CD14-positive monocyte (primary cell): Measurements from ENCODE around the gene HK1. TPM values are rescaled to one million over a fixed set of nuclear protein-coding genes. Genes with fewer than 3 reads are reported as not detected.

Experiments used
- DNase-seq, 3 donors: peaks; one replicate each; pipeline ENCODE4 v3.0.0-alpha.2; 2011 to 2022
- H2AFZ ChIP-seq: 2 replicates; pipeline ENCODE4 v1.6.0; 2012; ENCODE audit warnings: mild to moderate bottlenecking, low read depth, low read length, inconsistent platforms; ENCODE audit not compliant: insufficient read depth, poor library complexity, severe bottlenecking
- H3K27ac ChIP-seq, 2 donors: 1 replicate in 1 of 2; 2 replicates in 1 of 2; pipeline ENCODE4 v1.5.1; 2012 to 2013; ENCODE audit warnings: low read length in 2 of 2, control low read depth in 1 of 2, inconsistent platforms in 1 of 2, low read depth in 1 of 2, mild to moderate bottlenecking in 1 of 2
- H3K27me3 ChIP-seq, 2 donors: one replicate each; pipeline versions ENCODE4 v1.6.0 to v1.6.1; 2011 to 2013; ENCODE audit warnings: low read length in 2 of 2; ENCODE audit not compliant: control insufficient read depth in 2 of 2, insufficient read depth in 2 of 2
- H3K36me3 ChIP-seq, 2 donors: replicated peaks in 1 of 2; 1 replicate in 1 of 2; 2 replicates in 1 of 2; pipeline versions ENCODE4 v1.5.1 to v1.6.1; 2012 to 2013; ENCODE audit warnings: low read length in 2 of 2, control low read depth in 1 of 2, inconsistent platforms in 1 of 2, mild to moderate bottlenecking in 1 of 2; ENCODE audit not compliant: insufficient read depth in 2 of 2, control insufficient read depth in 1 of 2
- H3K4me1 ChIP-seq, 2 donors: 1 replicate in 1 of 2; 2 replicates in 1 of 2; pipeline versions ENCODE4 v1.5.1 to v1.6.1; 2012 to 2013; ENCODE audit warnings: low read length in 2 of 2, control low read depth in 1 of 2, inconsistent platforms in 1 of 2, mild to moderate bottlenecking in 1 of 2, moderate library complexity in 1 of 2; ENCODE audit not compliant: insufficient read depth in 2 of 2, control insufficient read depth in 1 of 2
- H3K4me2 ChIP-seq: replicated peaks from 2 replicates; pipeline ENCODE3; 2012; ENCODE audit warnings: low read length, moderate library complexity, mild to moderate bottlenecking; ENCODE audit not compliant: poor library complexity, severe bottlenecking; ENCODE audit errors: extremely low read depth
- H3K4me3 ChIP-seq, 3 experiments: fragments of 200-600 bp in 1 of 3; sonication (generic) in 1 of 3; replicated peaks in 1 of 3; 1 replicate in 2 of 3; 2 replicates in 1 of 3; pipeline ENCODE4 v1.5.1; 2011 to 2013; ENCODE audit warnings: low read length in 3 of 3, mild to moderate bottlenecking in 3 of 3, control low read depth in 2 of 3, low read depth in 2 of 3, inconsistent platforms in 1 of 3, moderate library complexity in 1 of 3
- H3K79me2 ChIP-seq: 2 replicates; pipeline ENCODE4 v1.6.0; 2012; ENCODE audit warnings: mild to moderate bottlenecking, control low read depth, inconsistent platforms, low read length, moderate library complexity; ENCODE audit not compliant: insufficient read depth
- H3K9ac ChIP-seq: 2 replicates; pipeline ENCODE4 v1.6.0; 2017; ENCODE audit warnings: low read length, mild to moderate bottlenecking; ENCODE audit not compliant: insufficient read depth, poor library complexity, severe bottlenecking
- H3K9me3 ChIP-seq, 2 donors: replicated peaks in 1 of 2; 1 replicate in 1 of 2; 2 replicates in 1 of 2; pipeline versions ENCODE4 v1.5.1 to v1.6.1; 2012 to 2013; ENCODE audit warnings: low read length in 2 of 2, control low read depth in 1 of 2; ENCODE audit not compliant: control insufficient read depth in 1 of 2, insufficient read depth in 1 of 2
- H4K20me1 ChIP-seq: 2 replicates; pipeline ENCODE4 v1.6.0; 2012; ENCODE audit warnings: mild to moderate bottlenecking, low read length, control low read depth, moderate library complexity; ENCODE audit not compliant: insufficient read depth
- H3K27ac Mint-ChIP-seq, 7 donors: one replicate each; pipeline ENCODE4 v1.8.0; 2020; ENCODE audit warnings: mild to moderate bottlenecking in 7 of 7, mixed read lengths in 7 of 7, moderate library complexity in 6 of 7, inconsistent platforms in 2 of 7
- H3K27me3 Mint-ChIP-seq, 3 donors: one replicate each; pipeline ENCODE4 v1.8.0; 2021 to 2022; ENCODE audit warnings: low read depth in 3 of 3, mild to moderate bottlenecking in 3 of 3, mixed read lengths in 3 of 3, moderate library complexity in 3 of 3, inconsistent platforms in 1 of 3
- H3K36me3 Mint-ChIP-seq, 2 donors: one replicate each; pipeline ENCODE4 v1.8.0; 2020; ENCODE audit warnings: mixed read lengths in 2 of 2, inconsistent platforms in 1 of 2, mild to moderate bottlenecking in 1 of 2
- H3K4me1 Mint-ChIP-seq: one replicate; pipeline ENCODE4 v1.8.0; 2020; ENCODE audit warnings: mild to moderate bottlenecking, mixed read lengths
- H3K4me3 Mint-ChIP-seq, 2 donors: one replicate each; pipeline ENCODE4 v1.8.0; 2020; ENCODE audit warnings: mild to moderate bottlenecking in 2 of 2, mixed read lengths in 2 of 2, moderate library complexity in 1 of 2
- H3K9me3 Mint-ChIP-seq, 7 donors: one replicate each; pipeline ENCODE4 v1.8.0; 2020 to 2022; ENCODE audit warnings: mixed read lengths in 7 of 7, mild to moderate bottlenecking in 6 of 7, moderate library complexity in 6 of 7, inconsistent platforms in 2 of 7
- WGBS: methylation state at CpG from one replicate; pipeline ENCODE4 v1.1.5; 2013; ENCODE audit warnings: missing lambda C conversion rate; ENCODE audit not compliant: insufficient coverage; 5-methylcytosine and 5-hydroxymethylcytosine counted together
- intact Hi-C, 2 donors: fragments of 100-400 bp; cut with micrococcal nuclease; formaldehyde crosslinking; loops; one replicate each; pipeline versions ENCODE4 v1.15.0 to v1.15.1; 2023
- polyA plus RNA-seq, 3 donors: library from polyadenylated mRNA; depleted of rRNA in 1 of 3; unstranded in 2 of 3; stranded (reverse) in 1 of 3; fragments of 300-500 nt in 2 of 3; fragments of >200 nt in 1 of 3; fragmentation: Illumina TruSeq in 2 of 3; gene quantifications; 1 replicate in 2 of 3; 2 replicates in 1 of 3; pipeline ENCODE4 v1.2.3, GENCODE V29; 2012 to 2021
- TF ChIP-seq, protein P1 (sequence below): fragments of 200-600 bp; IDR thresholded peaks from one replicate; pipeline ENCODE4 v1.8.0; 2022; ENCODE audit warnings: antibody characterized with exemption, mild to moderate bottlenecking

The HK1 gene
- polyA plus RNA-seq, 3 donors = 57.9 to 146 (median 125) TPM

DNA sequence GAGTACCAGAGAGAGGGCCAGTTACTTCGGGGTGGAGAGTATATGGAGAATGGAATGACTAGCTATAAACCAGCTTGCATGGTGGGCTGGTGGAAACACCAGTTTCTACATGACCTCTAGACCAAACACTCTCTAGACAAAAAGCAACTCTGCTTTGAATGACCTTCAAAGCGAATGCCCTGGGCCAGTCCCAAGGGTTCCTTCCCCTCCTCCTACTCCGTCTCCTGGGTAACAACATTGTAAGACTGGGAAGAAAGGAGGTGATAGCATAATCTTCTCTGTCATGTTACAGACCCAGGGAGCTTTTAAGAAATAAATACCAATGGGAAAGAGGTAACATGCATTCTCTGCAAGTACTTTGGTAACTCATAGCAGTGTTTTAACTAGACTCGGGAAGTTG is 7.4 kb downstream of the HK1 start:
- peak overlapping the region in 1 of 7 donors; percentile 3 for H3K27ac Mint-ChIP-seq
- Histone ChIP-seq H3K4me1 (no peaks in the 10 kb centered on the region), H3K36me3 (no peaks in the 10 kb centered on the region), H4K20me1 (no peaks in the 10 kb centered on the region), H3K27me3 (no peaks in the 10 kb centered on the region), H2AFZ (no peak overlapping the region), H3K4me3 (no peak overlapping the region), H3K79me2 (no peaks in the 10 kb centered on the region), H3K27ac (no peak overlapping the region), H3K9me3 (no peaks in the 10 kb centered on the region), H3K4me2 (no peak overlapping the region), H3K9ac (no peak overlapping the region)
- WGBS = no CpG with 5 or more reads among the region's 4 CpGs
- peaks cover 0 to 3% of the 10 kb centered on the region in 2 donors for H3K36me3 Mint-ChIP-seq
- DNase-seq = no peak
- H3K4me3 Mint-ChIP-seq = no peak overlapping the region
- H3K27me3 Mint-ChIP-seq = peaks cover 0 to 5% (median 2%) of the 10 kb centered on the region in 3 donors
- peaks cover 15% of the 10 kb centered on the region for H3K4me1 Mint-ChIP-seq
- peaks cover 2 to 7% (median 5%) of the 10 kb centered on the region in 7 donors for H3K9me3 Mint-ChIP-seq
- TF ChIP-seq, protein P1, sequence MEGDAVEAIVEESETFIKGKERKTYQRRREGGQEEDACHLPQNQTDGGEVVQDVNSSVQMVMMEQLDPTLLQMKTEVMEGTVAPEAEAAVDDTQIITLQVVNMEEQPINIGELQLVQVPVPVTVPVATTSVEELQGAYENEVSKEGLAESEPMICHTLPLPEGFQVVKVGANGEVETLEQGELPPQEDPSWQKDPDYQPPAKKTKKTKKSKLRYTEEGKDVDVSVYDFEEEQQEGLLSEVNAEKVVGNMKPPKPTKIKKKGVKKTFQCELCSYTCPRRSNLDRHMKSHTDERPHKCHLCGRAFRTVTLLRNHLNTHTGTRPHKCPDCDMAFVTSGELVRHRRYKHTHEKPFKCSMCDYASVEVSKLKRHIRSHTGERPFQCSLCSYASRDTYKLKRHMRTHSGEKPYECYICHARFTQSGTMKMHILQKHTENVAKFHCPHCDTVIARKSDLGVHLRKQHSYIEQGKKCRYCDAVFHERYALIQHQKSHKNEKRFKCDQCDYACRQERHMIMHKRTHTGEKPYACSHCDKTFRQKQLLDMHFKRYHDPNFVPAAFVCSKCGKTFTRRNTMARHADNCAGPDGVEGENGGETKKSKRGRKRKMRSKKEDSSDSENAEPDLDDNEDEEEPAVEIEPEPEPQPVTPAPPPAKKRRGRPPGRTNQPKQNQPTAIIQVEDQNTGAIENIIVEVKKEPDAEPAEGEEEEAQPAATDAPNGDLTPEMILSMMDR = no peak
- intact Hi-C loops = no loop called here

- intact Hi-C loops = no loop called here
- Histone ChIP-seq H3K36me3 (no peaks in the 10 kb centered on the region), H3K9ac (no peak overlapping the region), H4K20me1 (no peaks in the 10 kb centered on the region), H3K4me1 (no peaks in the 10 kb centered on the region), H3K79me2 (no peaks in the 10 kb centered on the region), H2AFZ (no peak overlapping the region), H3K27me3 (no peaks in the 10 kb centered on the region), H3K4me3 (no peak overlapping the region), H3K27ac (no peak overlapping the region), H3K9me3 (no peaks in the 10 kb centered on the region), H3K4me2 (no peak overlapping the region)
- H3K27me3 Mint-ChIP-seq = peaks cover 2 to 5% (median 3%) of the 10 kb centered on the region in 3 donors
- H3K36me3 Mint-ChIP-seq = peaks cover 0 to 2% of the 10 kb centered on the region in 2 donors
- TF ChIP-seq, protein P1 = no peak
- no peak overlapping the region for H3K27ac Mint-ChIP-seq
- no peak for DNase-seq
- H3K9me3 Mint-ChIP-seq = no peaks in the 10 kb centered on the region
- H3K4me3 Mint-ChIP-seq = no peak overlapping the region
- no CpG with 5 or more reads among the region's 4 CpGs for WGBS
- peaks cover 12% of the 10 kb centered on the region for H3K4me1 Mint-ChIP-seq
Measured at GRCh38 chr10:69287181-69287580, 8.9 kb downstream of the HK1 start.
